OCI-LY7 (cell line): Measurements from ENCODE around the gene C10orf71. TPM values are rescaled to one million over a fixed set of nuclear protein-coding genes. Genes with fewer than 3 reads are reported as not detected.

Experiments
- BruUV-seq: library from RNA; stranded (reverse); fragments of 400-500 nt; replicated peaks from 2 replicates; lab custom pipeline; 2021; lab: Mats Ljungman, UMichigan
- CTCF ChIA-PET: fragments of 300-600 bp; sonication (Branson Sonifier 250); formaldehyde crosslinking; loops from one replicate; lab custom pipeline; 2022; ENCODE audit warnings: antibody characterized with exemption; ENCODE audit not compliant: unreplicated experiment; lab: Charles Lee
- POLR2A ChIA-PET: fragments of 300-600 bp; sonication (Branson Sonifier 250); formaldehyde crosslinking; loops from one replicate; lab custom pipeline; 2022; ENCODE audit warnings: antibody characterized with exemption; lab: Charles Lee
- DNase-seq: peaks from one replicate; pipeline ENCODE4 v3.0.0-alpha.2; 2015; ENCODE audit warnings: low spot score
- H2AFZ ChIP-seq: fragments of 200-600 bp; sonication (generic), shearing (Covaris generic); 2 replicates; pipeline ENCODE4 v1.6.1; 2014; ENCODE audit warnings: mild to moderate bottlenecking, antibody characterized with exemption, low read length, moderate library complexity
- H3K27ac ChIP-seq: fragments of 200-600 bp; sonication (generic); 2 replicates; pipeline ENCODE4 v1.5.1; 2014; ENCODE audit warnings: mixed run types, low read depth, mild to moderate bottlenecking, moderate library complexity, low read length, inconsistent platforms; ENCODE audit not compliant: poor library complexity, severe bottlenecking
- H3K36me3 ChIP-seq: fragments of 200-600 bp; sonication (generic); 2 replicates; pipeline ENCODE4 v1.6.1; 2014; ENCODE audit warnings: mild to moderate bottlenecking, antibody characterized with exemption, low read length, moderate library complexity, mixed read lengths; ENCODE audit not compliant: insufficient read depth
- H3K4me1 ChIP-seq: fragments of 200-600 bp; sonication (generic); 2 replicates; pipeline ENCODE4 v1.5.1; 2014; ENCODE audit warnings: mild to moderate bottlenecking, low read length; ENCODE audit not compliant: insufficient read depth, poor library complexity, severe bottlenecking
- H3K4me2 ChIP-seq: fragments of 200-600 bp; sonication (generic); 2 replicates; pipeline ENCODE4 v1.6.1; 2014; ENCODE audit warnings: mild to moderate bottlenecking, low read length
- H3K4me3 ChIP-seq: fragments of 200-600 bp; sonication (generic); 2 replicates; pipeline ENCODE4 v1.5.1; 2014; ENCODE audit warnings: mild to moderate bottlenecking, low read depth, low read length; ENCODE audit not compliant: poor library complexity, severe bottlenecking
- H3K79me2 ChIP-seq: fragments of 200-600 bp; sonication (generic); 2 replicates; pipeline ENCODE4 v1.6.1; 2016; ENCODE audit warnings: low read depth, mild to moderate bottlenecking, low read length, moderate library complexity, mixed read lengths; ENCODE audit not compliant: insufficient read depth
- H3K9me2 ChIP-seq: fragments of 200-600 bp; sonication (generic); 2 replicates; pipeline ENCODE4 v1.6.1; 2016; ENCODE audit warnings: mild to moderate bottlenecking, low read length, mixed read lengths; ENCODE audit not compliant: insufficient read depth
- H3K9me3 ChIP-seq: fragments of 200-600 bp; sonication (generic); 2 replicates; pipeline ENCODE4 v1.6.1; 2014; ENCODE audit warnings: mild to moderate bottlenecking, mixed run types, low read length, mixed read lengths
- H4K20me1 ChIP-seq: fragments of 200-600 bp; sonication (generic); 2 replicates; pipeline ENCODE4 v1.6.1; 2014; ENCODE audit warnings: mild to moderate bottlenecking, antibody characterized with exemption, low read length, moderate library complexity, mixed read lengths; ENCODE audit not compliant: insufficient read depth
- EZH2phosphoT487 ChIP-seq: fragments of 200-600 bp; sonication (generic); IDR thresholded peaks from 2 replicates; pipeline ENCODE4 v1.6.1; 2018; ENCODE audit warnings: low read depth, borderline replicate concordance, mild to moderate bottlenecking, mixed run types, antibody characterized with exemption, low read length, moderate library complexity, mixed read lengths
- intact Hi-C: fragments of 100-400 bp; cut with micrococcal nuclease; formaldehyde crosslinking; loops from one replicate; pipeline ENCODE4 v1.10.0; 2022; ENCODE audit not compliant: unreplicated experiment
- total RNA-seq, 2 experiments: library from RNA; depleted of rRNA in 1 of 2; stranded (reverse); fragments of >200 nt in 1 of 2; shearing (Covaris generic) in 1 of 2; gene quantifications; 2 replicates each; pipeline ENCODE4 v1.2.3, GENCODE V29; 2014 to 2022
- TF ChIP-seq, protein P1 (sequence below): fragments of 200-600 bp; sonication (generic); conservative IDR thresholded peaks from 2 replicates; pipeline ENCODE4 v1.5.1; 2014; ENCODE audit warnings: mild to moderate bottlenecking, antibody characterized with exemption, low read length, moderate library complexity, mixed read lengths

The C10orf71 gene
- total RNA-seq, 2 experiments from 2014 or later = 0.06 to 0.08 TPM

DNA sequence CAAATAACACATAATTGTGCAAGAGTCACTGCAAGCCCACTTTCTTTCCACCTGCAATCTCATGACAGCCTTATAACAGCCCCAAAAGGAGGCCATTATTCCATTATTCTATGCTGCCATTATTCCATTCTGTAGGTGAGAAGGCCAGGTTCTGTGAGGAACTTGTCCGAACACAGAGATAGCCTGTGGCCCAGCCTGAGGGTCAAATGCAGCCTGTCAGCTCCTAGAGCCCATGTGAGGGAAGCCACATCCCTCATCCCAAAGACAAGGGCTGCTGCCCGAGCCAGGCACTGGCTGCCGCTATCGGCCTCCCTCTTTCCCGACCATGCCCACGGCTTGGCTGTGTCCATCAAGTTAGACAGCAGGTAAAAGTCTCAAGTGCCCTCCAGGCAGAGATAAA is 24.1 kb upstream of the C10orf71 start:
- no peak for DNase-seq
- ChIA-PET CTCF (no interaction called here), POLR2A (interaction anchor here (0.7 kb wide), 1 partner anchor 104 kb away, joined by 4 read pairs; no protein-coding TSS in a partner anchor)
- TF ChIP-seq EZH2phosphoT487 = no peak
- TF ChIP-seq, protein P1, sequence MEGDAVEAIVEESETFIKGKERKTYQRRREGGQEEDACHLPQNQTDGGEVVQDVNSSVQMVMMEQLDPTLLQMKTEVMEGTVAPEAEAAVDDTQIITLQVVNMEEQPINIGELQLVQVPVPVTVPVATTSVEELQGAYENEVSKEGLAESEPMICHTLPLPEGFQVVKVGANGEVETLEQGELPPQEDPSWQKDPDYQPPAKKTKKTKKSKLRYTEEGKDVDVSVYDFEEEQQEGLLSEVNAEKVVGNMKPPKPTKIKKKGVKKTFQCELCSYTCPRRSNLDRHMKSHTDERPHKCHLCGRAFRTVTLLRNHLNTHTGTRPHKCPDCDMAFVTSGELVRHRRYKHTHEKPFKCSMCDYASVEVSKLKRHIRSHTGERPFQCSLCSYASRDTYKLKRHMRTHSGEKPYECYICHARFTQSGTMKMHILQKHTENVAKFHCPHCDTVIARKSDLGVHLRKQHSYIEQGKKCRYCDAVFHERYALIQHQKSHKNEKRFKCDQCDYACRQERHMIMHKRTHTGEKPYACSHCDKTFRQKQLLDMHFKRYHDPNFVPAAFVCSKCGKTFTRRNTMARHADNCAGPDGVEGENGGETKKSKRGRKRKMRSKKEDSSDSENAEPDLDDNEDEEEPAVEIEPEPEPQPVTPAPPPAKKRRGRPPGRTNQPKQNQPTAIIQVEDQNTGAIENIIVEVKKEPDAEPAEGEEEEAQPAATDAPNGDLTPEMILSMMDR = no peak
- no peaks in the 10 kb centered on the region; the same call in 1 of the 2 replicates for H4K20me1 ChIP-seq
- H3K36me3 ChIP-seq = no peaks in the 10 kb centered on the region
- H3K79me2 ChIP-seq = no peaks in the 10 kb centered on the region
- no peaks in the 10 kb centered on the region for H3K9me2 ChIP-seq
- BruUV-seq = no TSS peak
- no peak overlapping the region for H3K27ac ChIP-seq
- H3K4me2 ChIP-seq = no peak overlapping the region
- no peaks in the 10 kb centered on the region for H3K9me3 ChIP-seq
- no peak overlapping the region for H3K4me3 ChIP-seq
- H3K4me1 ChIP-seq = no peaks in the 10 kb centered on the region
- intact Hi-C loops = no loop called here
- no peak overlapping the region for H2AFZ ChIP-seq

DNA sequence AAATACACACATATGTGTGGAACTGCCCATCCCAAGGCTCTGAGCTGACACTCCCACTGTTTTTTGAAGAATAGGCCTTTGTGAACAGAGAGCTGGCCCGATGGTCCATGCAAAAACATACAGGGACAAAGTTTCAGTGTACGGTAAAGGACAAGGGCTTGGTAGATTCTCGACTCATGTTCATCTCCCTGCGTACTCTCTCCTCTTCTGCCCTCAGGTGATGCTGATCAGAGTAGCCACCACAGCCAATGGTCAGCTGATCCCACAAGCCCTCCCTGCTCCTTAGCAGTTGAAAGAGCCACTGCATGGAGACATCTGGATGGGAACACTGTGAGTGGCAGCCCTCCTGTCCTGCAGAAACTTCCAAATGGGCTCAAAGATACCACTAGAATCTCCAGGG is 23.1 kb upstream of the C10orf71 start:
- ChIA-PET CTCF (no interaction called here), POLR2A (interaction anchor here (0.6 kb wide), 1 partner anchor 85 kb away, joined by 3 read pairs; no protein-coding TSS in a partner anchor)
- H3K4me1 ChIP-seq = no peaks in the 10 kb centered on the region
- no TSS peak for BruUV-seq
- intact Hi-C loops = no loop called here
- H3K4me2 ChIP-seq = no peak overlapping the region
- H3K79me2 ChIP-seq = no peaks in the 10 kb centered on the region
- no peaks in the 10 kb centered on the region for H3K9me3 ChIP-seq
- no peaks in the 10 kb centered on the region for H3K36me3 ChIP-seq
- DNase-seq = no peak
- H4K20me1 ChIP-seq = no peaks in the 10 kb centered on the region; the same call in 1 of the 2 replicates
- H3K4me3 ChIP-seq = no peak overlapping the region
- TF ChIP-seq EZH2phosphoT487 = no peak
- TF ChIP-seq, protein P1 = no peak
- no peaks in the 10 kb centered on the region for H3K9me2 ChIP-seq
- no peak overlapping the region for H2AFZ ChIP-seq
- no peak overlapping the region for H3K27ac ChIP-seq

DNA sequence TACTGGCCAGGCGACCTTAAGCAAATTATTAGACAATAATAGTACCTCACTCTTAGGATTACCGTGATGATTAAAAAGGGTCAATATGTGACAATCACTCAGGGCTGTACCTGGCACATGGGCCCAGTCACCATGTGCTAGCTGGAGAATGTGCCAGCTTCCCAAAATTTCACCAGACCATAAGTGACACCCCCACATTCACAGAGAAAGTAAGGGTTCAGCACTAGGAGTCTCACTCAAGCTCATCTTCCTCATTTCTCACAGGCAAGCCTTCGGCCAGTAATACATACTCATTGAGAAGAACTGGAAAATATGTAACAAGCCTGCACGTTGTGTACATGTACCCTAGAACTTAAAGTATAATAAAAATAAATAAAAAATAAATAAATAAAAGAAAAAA is 22.4 kb upstream of the C10orf71 start:
- Histone ChIP-seq H4K20me1 (no peaks in the 10 kb centered on the region; the same call in 1 of the 2 replicates), H3K36me3 (no peaks in the 10 kb centered on the region), H3K4me2 (no peak overlapping the region), H2AFZ (no peak overlapping the region), H3K79me2 (no peaks in the 10 kb centered on the region), H3K4me1 (no peaks in the 10 kb centered on the region), H3K27ac (no peak overlapping the region), H3K9me2 (no peaks in the 10 kb centered on the region), H3K4me3 (no peak overlapping the region), H3K9me3 (no peaks in the 10 kb centered on the region)
- no peak for TF ChIP-seq EZH2phosphoT487
- TF ChIP-seq, protein P1 = no peak
- ChIA-PET CTCF (no interaction called here), POLR2A (no interaction called here)
- intact Hi-C loops = no loop called here
- DNase-seq = no peak
- no TSS peak for BruUV-seq
